Type B pancreatic cell (in vitro differentiated cells): ENCODE data around the gene SOX4. TPM values are rescaled to one million over a fixed set of nuclear protein-coding genes. Genes with fewer than 3 reads are reported as not detected.

Experiments
- DNase-seq: peaks from one replicate; pipeline ENCODE4 v3.0.0; 2021; ENCODE audit warnings: mixed read lengths; ENCODE audit not compliant: unreplicated experiment; ENCODE audit errors: extremely low spot score
- H3K27ac Mint-ChIP-seq: 2 replicates; pipeline ENCODE4 v1.8.0; 2021; ENCODE audit warnings: mild to moderate bottlenecking, mixed read lengths
- H3K27me3 Mint-ChIP-seq: 2 replicates; pipeline ENCODE4 v1.8.0; 2021; ENCODE audit warnings: mixed read lengths
- H3K36me3 Mint-ChIP-seq: 2 replicates; pipeline ENCODE4 v1.8.0; 2021; ENCODE audit warnings: mixed read lengths
- H3K4me1 Mint-ChIP-seq: one replicate; pipeline ENCODE4 v1.8.0; 2021; ENCODE audit warnings: mixed read lengths; ENCODE audit not compliant: unreplicated experiment
- H3K4me3 Mint-ChIP-seq: 2 replicates; pipeline ENCODE4 v1.8.0; 2021; ENCODE audit warnings: mild to moderate bottlenecking, mixed read lengths
- H3K9me3 Mint-ChIP-seq: 2 replicates; pipeline ENCODE4 v1.8.0; 2021; ENCODE audit warnings: mixed read lengths
- total RNA-seq: library from RNA; stranded (reverse); gene quantifications from 2 replicates; pipeline ENCODE4 v1.2.1, GENCODE V29; 2021; ENCODE audit warnings: low replicate concordance
- TF ChIP-seq, protein P1 (sequence below): fragments of 200-600 bp; sonication (generic); conservative IDR thresholded peaks from 2 replicates; pipeline ENCODE4 v1.5.0; 2021; ENCODE audit warnings: antibody characterized with exemption, mild to moderate bottlenecking

The SOX4 gene
- total RNA-seq, 1 donor from 2014 or later, result 152 TPM

DNA sequence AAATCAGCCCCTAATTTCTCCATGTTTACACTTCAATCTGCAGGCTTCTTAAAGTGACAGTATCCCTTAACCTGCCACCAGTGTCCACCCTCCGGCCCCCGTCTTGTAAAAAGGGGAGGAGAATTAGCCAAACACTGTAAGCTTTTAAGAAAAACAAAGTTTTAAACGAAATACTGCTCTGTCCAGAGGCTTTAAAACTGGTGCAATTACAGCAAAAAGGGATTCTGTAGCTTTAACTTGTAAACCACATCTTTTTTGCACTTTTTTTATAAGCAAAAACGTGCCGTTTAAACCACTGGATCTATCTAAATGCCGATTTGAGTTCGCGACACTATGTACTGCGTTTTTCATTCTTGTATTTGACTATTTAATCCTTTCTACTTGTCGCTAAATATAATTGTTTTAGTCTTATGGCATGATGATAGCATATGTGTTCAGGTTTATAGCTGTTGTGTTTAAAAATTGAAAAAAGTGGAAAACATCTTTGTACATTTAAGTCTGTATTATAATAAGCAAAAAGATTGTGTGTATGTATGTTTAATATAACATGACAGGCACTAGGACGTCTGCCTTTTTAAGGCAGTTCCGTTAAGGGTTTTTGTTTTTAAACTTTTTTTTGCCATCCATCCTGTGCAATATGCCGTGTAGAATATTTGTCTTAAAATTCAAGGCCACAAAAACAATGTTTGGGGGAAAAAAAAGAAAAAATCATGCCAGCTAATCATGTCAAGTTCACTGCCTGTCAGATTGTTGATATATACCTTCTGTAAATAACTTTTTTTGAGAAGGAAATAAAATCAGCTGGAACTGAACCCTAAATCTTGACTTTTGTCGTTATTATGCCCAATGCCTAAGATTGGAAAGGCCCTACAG is 4.5 kb downstream of the SOX4 start:
- H3K4me3 Mint-ChIP-seq, result peak overlapping the region; percentile 98
- H3K36me3 Mint-ChIP-seq, result peaks cover 54% of the 10 kb centered on the region
- peaks cover 32% of the 10 kb centered on the region for H3K4me1 Mint-ChIP-seq
- TF ChIP-seq, protein P1, sequence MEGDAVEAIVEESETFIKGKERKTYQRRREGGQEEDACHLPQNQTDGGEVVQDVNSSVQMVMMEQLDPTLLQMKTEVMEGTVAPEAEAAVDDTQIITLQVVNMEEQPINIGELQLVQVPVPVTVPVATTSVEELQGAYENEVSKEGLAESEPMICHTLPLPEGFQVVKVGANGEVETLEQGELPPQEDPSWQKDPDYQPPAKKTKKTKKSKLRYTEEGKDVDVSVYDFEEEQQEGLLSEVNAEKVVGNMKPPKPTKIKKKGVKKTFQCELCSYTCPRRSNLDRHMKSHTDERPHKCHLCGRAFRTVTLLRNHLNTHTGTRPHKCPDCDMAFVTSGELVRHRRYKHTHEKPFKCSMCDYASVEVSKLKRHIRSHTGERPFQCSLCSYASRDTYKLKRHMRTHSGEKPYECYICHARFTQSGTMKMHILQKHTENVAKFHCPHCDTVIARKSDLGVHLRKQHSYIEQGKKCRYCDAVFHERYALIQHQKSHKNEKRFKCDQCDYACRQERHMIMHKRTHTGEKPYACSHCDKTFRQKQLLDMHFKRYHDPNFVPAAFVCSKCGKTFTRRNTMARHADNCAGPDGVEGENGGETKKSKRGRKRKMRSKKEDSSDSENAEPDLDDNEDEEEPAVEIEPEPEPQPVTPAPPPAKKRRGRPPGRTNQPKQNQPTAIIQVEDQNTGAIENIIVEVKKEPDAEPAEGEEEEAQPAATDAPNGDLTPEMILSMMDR, result no peak
- H3K27me3 Mint-ChIP-seq, result peaks cover 4% of the 10 kb centered on the region
- no peak for DNase-seq
- H3K27ac Mint-ChIP-seq, result peak overlapping the region; percentile 74
- H3K9me3 Mint-ChIP-seq, result peaks cover 5% of the 10 kb centered on the region

DNA sequence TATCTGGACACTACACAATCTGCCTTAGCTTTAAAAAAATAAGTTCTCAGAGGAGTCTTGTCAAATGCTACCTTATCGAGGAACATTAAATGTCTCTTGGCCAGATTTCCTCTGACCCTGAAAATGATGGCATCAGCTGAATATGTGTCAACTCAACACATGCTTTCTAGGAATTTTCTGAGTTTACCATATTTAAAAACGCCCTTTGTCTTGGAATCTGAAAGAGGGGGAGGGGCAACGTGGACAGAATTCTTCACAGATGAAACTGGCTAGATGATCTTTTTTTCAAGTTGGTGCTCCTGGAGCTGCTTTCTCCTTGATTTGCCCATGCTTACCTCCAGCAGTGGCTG is 5.1 kb downstream of the SOX4 start:
- TF ChIP-seq, protein P1, result no peak
- H3K4me1 Mint-ChIP-seq, result peaks cover 38% of the 10 kb centered on the region
- H3K36me3 Mint-ChIP-seq, result peaks cover 54% of the 10 kb centered on the region
- peak overlapping the region; percentile 98 for H3K4me3 Mint-ChIP-seq
- no peak for DNase-seq
- peaks cover 4% of the 10 kb centered on the region for H3K27me3 Mint-ChIP-seq
- H3K9me3 Mint-ChIP-seq, result peaks cover 5% of the 10 kb centered on the region
- H3K27ac Mint-ChIP-seq, result peak overlapping the region; percentile 74

DNA sequence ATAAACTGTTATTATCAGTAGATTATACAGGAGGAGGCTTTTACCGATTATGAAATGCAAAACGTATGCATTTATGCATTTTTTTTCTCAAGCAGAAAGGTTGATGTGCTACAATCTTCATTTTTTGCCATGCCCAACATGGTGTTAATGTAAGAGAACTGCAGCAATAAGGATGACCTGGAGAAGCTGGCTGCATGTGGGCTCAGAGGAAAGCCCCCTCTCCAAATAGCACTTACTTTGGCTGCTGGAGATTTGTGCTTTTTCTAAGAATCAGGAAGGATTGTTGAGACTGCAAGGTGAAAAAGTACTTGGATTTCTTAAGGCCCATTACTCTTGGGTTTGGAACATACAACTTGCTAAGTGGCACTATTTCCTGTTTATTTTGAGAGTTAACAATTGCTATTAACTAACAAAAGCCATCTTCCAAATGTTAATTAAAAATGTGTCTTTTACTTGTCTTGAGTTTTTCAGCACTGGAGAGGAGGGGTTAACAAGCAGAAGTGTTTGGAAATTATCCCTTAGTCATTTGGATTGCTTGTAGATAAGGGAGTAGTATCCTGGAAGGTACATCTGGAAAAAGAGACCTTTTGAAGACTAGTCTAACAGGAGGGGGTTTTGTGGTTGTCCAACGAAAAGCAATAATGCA is 5.6 kb downstream of the SOX4 start:
- TF ChIP-seq, protein P1, result no peak
- peak overlapping the region; percentile 74 for H3K27ac Mint-ChIP-seq
- H3K36me3 Mint-ChIP-seq, result peaks cover 54% of the 10 kb centered on the region
- no peak for DNase-seq
- H3K27me3 Mint-ChIP-seq, result peaks cover 4% of the 10 kb centered on the region
- peak overlapping the region; percentile 98 for H3K4me3 Mint-ChIP-seq
- peaks cover 41% of the 10 kb centered on the region for H3K4me1 Mint-ChIP-seq
- peaks cover 5% of the 10 kb centered on the region for H3K9me3 Mint-ChIP-seq

DNA sequence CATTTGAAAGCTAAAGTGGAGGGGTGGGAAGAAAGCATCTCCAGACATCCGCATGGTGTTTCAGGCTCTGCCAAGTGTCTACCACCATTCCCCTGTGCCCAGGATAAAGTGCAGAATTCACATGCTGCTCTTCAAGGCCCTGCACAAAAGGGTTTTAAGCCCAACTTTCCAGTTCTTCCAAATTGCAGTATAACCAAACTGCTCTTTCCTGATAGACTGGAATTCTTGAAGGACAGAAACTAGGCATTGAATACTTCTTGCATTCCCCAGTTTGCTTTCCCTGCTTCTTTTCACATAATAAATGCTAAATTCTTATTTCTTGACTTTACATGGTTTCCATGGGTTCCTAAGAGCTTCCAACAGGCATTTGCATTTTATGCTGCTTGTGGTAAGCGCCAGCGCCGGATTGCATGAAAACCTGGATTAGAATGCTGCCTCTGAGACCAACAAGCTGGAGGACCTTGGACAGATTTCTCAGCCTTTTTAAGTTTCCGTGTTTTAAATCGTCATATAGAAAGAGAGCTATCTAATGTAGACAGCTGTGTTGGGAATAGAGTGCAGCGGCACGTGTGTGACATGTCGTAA is 7.9 kb downstream of the SOX4 start:
- Mint-ChIP-seq H3K4me3 (peak overlapping the region; percentile 72), H3K27me3 (peaks cover 4% of the 10 kb centered on the region), H3K27ac (peak overlapping the region; percentile 60), H3K36me3 (peaks cover 47% of the 10 kb centered on the region), H3K4me1 (peaks cover 45% of the 10 kb centered on the region), H3K9me3 (peaks cover 5% of the 10 kb centered on the region)
- TF ChIP-seq, protein P1, result no peak
- DNase-seq, result no peak

DNA sequence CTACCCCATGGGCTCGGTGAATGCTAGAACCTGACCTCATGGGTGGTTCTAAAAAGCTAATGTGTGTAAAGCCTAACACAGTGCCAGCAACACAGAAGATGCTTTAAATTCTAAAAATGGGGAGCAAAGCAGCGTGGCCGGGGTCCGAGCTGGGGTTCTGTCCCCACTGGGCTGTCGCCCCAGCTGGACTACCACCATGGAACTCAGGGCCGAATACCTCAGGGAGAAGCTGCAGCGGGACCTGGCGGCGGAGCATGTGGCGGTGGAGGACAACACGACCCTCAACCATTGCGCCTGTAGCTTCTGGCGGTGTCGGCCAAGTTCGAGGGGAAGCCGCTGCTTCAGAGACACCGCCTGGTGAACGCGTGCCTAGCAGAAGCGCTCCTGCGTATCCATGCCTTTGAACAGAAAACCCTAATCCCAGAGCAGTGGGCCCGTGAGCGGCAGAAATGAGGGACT is 8.4 kb downstream of the SOX4 start:
- H3K4me1 Mint-ChIP-seq, result peaks cover 45% of the 10 kb centered on the region

More for the DNA sequence above, 8.4 kb downstream of the SOX4 start:
- H3K9me3 Mint-ChIP-seq, result peaks cover 10% of the 10 kb centered on the region
- H3K27ac Mint-ChIP-seq, result no peak overlapping the region
- peaks cover 2% of the 10 kb centered on the region for H3K27me3 Mint-ChIP-seq
- peaks cover 42% of the 10 kb centered on the region for H3K36me3 Mint-ChIP-seq
- DNase-seq, result no peak
- peak overlapping the region; percentile 72 for H3K4me3 Mint-ChIP-seq
- TF ChIP-seq, protein P1, result no peak
